Stimulated activated CD8-positive, alpha-beta memory T cell treated with anti-CD3 and anti-CD28 coated beads, Interleukin-7, amount 100 ng/mL, for 4 hours (primary cell): ENCODE measurements around the gene CAMLG.
A peak's percentile ranks its signal among the peaks of the same experiment; 100 is the strongest.
"Not testable (repeated sequence)": the region's sequence is repeated elsewhere in the genome, so short reads cannot be mapped to it uniquely, and the experiment has no call there.

Experiments
- DNase-seq, 2 donors: peaks; one replicate each; pipeline ENCODE4 v3.0.0-alpha.2; 2020; ENCODE audit warnings: low read depth in 2 of 2

CAMLG gene

GRCh38 chr5:134738133-134738962 is at the start of gene CAMLG:
TSS of gene CAMLG (plus strand) at chr5:134738548. CDS start at chr5:134738621, 73 bp downstream.
- peak; percentile 94 to 97 for DNase-seq

- not testable (repeated sequence) for DNase-seq
Measured at GRCh38 chr5:134690144-134690543, 48.2 kb upstream of the CAMLG start.

DNA sequence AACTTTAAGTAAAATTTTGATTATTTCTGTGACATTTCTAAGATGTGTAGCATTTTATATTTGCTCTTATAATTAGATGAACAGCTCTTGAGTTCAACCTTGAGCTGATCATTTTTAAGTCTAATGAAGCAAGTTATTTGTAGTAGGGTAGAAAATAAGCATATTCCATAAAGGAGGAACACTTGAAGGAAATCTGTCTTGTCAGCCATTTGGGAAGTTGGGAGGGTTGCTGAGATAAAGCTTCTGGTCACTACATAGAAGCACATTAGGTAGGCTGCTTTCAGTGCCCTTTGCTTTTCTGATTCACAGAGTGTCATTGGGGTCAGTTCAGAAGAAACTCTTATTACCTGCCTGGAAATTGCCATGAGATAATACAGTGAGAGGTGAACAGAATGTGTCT is 45.6 kb upstream of the CAMLG start:
- no peak for DNase-seq

GRCh38 chr5:134708301-134708700 is 30.0 kb upstream of the CAMLG start:
- DNase-seq = no peak

- DNase-seq = no peak
Measured at GRCh38 chr5:134714120-134714519, 24.2 kb upstream of the CAMLG start.

DNA sequence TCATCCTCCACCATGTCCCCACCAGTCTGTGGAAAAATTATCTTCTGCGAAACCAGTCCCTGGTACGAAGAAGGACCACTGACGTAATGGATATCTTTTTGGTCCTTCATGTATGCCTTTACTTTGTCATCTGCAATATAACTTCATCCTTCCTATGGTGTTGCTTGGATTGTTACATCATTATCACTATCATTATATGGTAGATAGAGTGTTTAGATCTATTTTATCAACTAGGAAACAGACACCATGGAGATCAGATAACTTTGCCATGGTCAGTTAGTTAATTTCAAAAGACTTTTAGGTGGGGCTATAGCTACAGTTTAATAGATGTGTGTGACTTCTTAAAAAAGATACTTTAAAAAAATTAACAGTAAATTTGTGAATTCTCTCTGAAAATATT is 23.8 kb upstream of the CAMLG start:
- no peak for DNase-seq

GRCh38 chr5:134715466-134715865 is 22.9 kb upstream of the CAMLG start:
- not testable (repeated sequence) for DNase-seq

GRCh38 chr5:134724872-134725271 is 13.5 kb upstream of the CAMLG start:
- DNase-seq = no peak

DNA sequence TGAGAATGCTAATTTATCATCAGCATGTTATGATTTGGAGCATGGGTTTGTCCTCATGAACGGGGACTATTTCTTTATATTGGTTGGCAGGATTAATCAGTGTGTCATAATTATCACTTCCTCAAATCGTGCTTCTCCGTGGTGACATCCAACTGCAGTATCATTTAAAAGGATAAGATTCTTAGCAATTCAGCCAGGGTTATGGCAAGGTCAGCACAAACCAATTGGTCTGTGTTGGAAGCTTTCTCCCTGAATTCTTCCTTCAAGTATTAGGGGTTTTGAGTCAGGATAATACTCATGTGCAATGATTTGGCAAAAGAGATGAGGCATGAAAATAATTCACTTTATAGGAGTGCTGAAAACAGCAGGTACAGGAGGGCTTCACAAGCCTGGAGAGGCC is 5.5 kb upstream of the CAMLG start:
- no peak for DNase-seq

DNA sequence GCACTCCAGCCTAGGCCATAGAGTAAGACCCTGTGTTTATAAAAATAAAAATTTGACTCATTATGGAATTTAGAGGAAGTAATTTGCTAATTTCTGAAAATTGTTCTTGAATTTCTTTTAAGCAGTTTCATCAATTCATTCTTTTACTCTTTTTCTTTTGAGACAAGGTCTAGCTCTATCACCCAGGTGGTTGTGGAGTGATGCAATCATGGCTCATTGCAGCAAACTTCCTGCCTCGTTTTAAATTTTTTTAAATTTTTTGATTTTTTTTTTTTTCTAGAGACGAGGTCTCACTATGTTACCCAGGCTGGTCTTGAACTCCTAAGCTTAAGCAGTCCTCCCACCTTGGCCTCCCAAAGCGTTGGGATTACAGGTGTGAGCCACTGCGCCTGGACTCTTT is 3.1 kb upstream of the CAMLG start:
- no peak for DNase-seq

GRCh38 chr5:134736173-134736812 is 2.1 kb upstream of the CAMLG start:
- DNase-seq = no peak

GRCh38 chr5:134738963-134739661 is 764 bp downstream of the CAMLG start:
- no peak for DNase-seq

GRCh38 chr5:134741052-134741451 is 2.7 kb downstream of the CAMLG start:
- no peak for DNase-seq

DNA sequence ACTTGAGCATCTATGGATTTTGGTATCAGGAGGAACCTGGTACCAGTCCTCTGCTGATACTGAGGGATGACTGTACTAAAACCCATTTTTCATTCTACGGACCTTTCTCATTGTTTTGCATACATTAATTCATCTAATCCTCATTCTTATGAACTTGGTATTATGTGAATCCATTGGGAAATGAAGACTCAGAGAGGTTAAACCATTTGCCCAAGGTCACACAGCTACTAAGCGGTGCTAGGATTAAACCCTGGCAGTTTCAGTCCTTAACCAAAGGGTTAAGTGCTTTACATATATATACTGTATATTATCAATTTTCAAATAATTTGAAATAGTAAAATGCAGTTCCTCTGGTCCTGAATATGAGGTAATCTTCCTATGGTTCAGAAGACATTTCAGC is 3.8 kb downstream of the CAMLG start:
- DNase-seq = no peak

DNA sequence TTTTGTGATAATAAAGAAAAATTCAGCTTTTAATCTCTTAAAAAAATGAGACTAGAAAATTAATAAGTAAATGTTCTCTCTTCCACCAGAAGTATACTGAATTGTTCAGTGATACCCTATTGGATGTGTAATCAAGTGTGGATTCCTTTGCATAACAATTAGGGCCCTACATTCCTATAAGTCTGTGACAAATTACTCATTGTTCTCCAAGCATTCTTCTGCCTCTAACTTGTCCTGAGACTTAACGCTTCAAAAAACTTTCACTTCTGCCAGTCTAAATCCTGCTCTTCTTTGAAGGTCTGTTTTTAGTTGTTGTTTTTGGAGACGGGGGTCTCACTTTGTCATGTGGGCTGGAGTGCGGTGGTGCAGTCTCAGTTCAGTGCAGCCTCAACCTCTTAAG is 11.1 kb downstream of the CAMLG start:
- DNase-seq = no peak

DNA sequence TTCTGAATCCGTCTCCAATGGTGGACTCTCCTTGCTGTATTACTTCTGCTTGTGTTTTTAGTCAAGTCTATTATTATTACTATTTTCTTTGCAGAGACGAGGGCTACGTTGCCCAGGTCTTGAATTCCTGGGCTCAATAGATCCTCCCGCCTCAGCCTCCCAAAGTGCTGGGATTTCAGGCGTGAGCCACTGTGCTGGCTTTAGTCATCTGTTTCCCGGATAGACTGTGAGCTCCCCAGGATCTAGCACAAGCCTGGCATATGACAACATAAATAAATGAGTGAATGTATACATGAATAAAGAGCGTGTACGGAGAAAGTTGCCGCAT is 19.8 kb downstream of the CAMLG start:
- no peak for DNase-seq

DNA sequence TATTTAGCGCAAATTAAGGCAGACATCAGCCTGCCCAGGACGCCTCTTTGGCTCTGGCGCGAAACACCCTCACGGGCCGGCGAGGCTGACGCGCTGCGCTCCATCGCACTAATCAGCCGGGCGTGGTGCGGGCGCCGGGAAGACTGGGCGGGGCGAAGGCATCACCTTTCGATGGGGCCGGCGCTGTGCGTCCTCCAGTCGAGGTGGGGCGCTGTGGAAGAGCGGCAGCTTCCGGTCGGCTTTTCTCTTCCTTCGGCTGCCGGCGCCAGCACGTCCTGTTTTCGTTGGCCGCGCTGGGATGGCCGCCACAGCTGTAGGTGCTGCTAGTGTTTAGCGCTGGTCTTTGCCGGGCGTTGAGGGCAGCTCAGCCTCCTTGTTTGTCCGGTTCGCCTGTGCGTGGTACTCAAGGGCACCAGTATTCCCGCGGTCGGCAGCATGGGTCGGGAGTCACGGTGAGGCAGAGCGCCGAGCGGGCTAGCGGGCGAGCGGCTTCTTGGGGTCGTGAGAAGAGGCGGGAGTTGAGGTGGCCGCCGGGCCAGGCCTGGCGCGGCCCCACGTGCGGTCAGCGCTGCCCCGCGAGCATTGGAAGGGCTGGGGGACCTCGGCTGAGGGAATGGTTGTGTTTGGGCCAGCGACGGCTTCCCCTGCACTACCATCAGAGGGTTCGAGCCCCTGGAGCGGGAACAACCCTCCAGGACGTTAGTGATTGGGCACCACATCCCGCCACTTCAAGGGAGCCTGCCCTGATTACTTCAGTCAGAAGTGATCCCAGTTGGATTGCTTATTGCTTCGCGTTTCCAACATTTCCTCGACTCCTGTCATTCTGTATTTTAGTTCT is 20.4 kb downstream of the CAMLG start, which contains the start of gene DDX46:
Gene DDX46, plus strand, starts transcription at position 276 of the 838 bp plus-strand sequence. Its CDS starts 160 bp downstream, at position 436.
- DNase-seq = peak; percentile 84 to 90

DNA sequence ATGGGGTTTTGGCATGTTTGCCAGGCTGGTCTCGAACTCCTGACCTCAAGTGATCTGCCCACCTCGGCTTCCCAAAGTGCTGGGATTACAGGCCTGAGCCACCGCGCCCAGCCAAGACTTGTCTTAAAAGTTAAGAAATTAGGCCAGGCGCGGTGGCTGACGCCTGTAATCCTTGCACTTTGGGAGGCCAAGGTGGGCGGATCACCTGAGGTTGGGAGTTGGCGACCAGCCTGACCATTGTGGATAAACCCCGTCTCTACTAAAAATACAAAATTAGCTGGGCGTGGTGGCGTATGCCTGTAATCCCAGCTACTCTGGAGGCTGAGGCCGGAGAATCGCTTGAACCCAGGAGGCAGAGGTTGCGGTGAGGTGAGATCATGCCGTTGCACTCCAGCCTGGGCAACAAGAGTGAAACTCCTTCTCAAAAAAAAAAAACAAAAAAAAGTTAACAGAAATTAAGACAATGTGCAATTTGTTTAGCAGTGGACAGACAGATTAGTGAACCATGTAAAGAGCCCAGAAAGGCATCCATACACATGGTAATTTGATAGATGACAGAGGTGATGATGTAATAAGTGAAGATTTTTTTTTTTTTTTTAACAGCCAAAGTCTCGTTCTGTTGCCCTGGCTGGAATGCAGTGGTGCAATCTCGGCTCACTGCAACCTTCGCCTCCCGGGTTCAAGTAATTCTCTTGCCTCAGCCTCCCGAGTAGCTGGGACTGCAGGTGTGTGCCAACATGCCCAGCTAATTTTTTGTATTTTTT is 29.4 kb downstream of the CAMLG start:
- not testable (repeated sequence) for DNase-seq

- DNase-seq = no peak
Measured at GRCh38 chr5:134769206-134769605, 30.9 kb downstream of the CAMLG start.

DNA sequence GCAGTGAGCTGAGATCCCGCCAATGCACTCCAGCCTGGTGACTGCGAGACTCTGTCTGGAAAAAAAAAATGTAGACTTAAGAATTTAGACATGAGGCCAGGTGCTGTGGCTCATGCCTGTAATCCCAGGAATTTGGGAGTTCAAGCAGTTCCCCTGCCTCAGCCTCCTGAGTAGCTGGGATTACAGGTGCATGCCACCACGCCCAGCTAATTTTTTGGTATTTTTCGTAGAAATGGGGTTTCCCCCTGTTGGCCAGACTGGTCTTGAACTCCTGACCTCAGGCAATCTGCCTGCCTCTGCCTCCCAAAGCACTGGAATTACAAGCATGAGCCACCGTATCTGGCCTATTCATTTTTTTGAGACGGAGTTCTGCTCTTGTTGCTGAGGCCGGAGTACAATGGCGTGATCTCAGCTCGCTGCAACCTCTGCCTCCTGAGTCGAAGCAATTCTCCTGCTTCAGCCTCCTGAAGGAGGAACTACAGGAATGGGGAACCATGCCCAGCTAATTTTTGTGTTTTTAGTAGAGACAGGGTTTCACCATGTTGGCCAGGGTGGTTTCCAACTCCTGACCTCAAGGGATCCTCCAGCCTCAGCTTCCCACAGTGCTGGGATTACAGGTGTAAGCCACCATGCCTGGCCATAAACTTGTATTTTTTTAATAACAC is 34.2 kb downstream of the CAMLG start:
- DNase-seq = no peak
